HCT116 (cell line): ENCODE measurements around the gene CNTN5. TPM values are rescaled to one million over a fixed set of nuclear protein-coding genes. Genes with fewer than 3 reads are reported as not detected.

Experiments used
- ATAC-seq: fragments of 200-7000 bp; cut with Tn5 transposase; 2 replicates; pipeline ENCODE4 v1.9.1; 2020; ENCODE audit warnings: mild to moderate bottlenecking, moderate library complexity
- BruUV-seq: library from RNA; stranded (reverse); fragments of 400-500 nt; replicated peaks from 2 replicates; lab custom pipeline; 2021; lab: Mats Ljungman, UMichigan
- CTCF ChIA-PET: fragments of 300-600 bp; sonication (Branson Sonifier 250); formaldehyde crosslinking; loops from one replicate; lab custom pipeline; 2021; ENCODE audit warnings: antibody characterized with exemption; lab: Charles Lee
- POLR2A ChIA-PET: fragments of 300-600, 350-600 bp; sonication (Branson Sonifier 250); formaldehyde crosslinking; loops from one replicate; lab custom pipeline; 2021; ENCODE audit warnings: antibody characterized with exemption; lab: Charles Lee
- RAD21 ChIA-PET, 2 experiments: fragments of 300-600 bp; sonication (Branson Sonifier 250); formaldehyde crosslinking; loops; one replicate each; lab custom pipeline; 2023; ENCODE audit warnings: low total read pairs in 2 of 2; ENCODE audit not compliant: uncharacterized antibody in 2 of 2, unreplicated experiment in 2 of 2, low non-redundant PET in 1 of 2; lab: Charles Lee
- DNase-seq: peaks from one replicate; pipeline ENCODE4 v3.0.0-alpha.2; 2010; ENCODE audit warnings: low read depth, low spot score
- H2AFZ ChIP-seq: fragments of 200-600 bp; shearing (Covaris generic), sonication (generic); 2 replicates; pipeline ENCODE4 v1.6.1; 2017; ENCODE audit warnings: low read depth, mixed run types, mixed read lengths, antibody characterized with exemption, low read length; ENCODE audit not compliant: poor library complexity, severe bottlenecking
- H3K27ac ChIP-seq: 2 replicates; pipeline ENCODE4 v1.5.1; 2012; ENCODE audit warnings: low read depth, low read length
- H3K27me3 ChIP-seq: fragments of 200-600 bp; sonication (generic); 2 replicates; pipeline ENCODE4 v1.6.1; 2016; ENCODE audit warnings: mixed run types, low read length, mixed read lengths; ENCODE audit not compliant: insufficient read depth
- H3K36me3 ChIP-seq, 2 experiments: fragments of 200-500 bp in 1 of 2; fragments of 200-600 bp in 1 of 2; sonication (Bioruptor generic) in 1 of 2; sonication (generic) in 1 of 2; 2 replicates each; pipeline versions ENCODE4 v1.5.1 to v1.6.1; 2014 to 2016; ENCODE audit warnings: low read length in 2 of 2, inconsistent platforms in 1 of 2, mixed read lengths in 1 of 2, mixed run types in 1 of 2; ENCODE audit not compliant: insufficient read depth in 2 of 2, control insufficient read depth in 1 of 2
- H3K4me1 ChIP-seq, 2 experiments: fragments of 200-600 bp in 1 of 2; sonication (generic) in 1 of 2; 2 replicates each; pipeline versions ENCODE4 v1.5.1 to v1.6.1; 2012 to 2017; ENCODE audit warnings: low read length in 2 of 2, inconsistent platforms in 1 of 2, mild to moderate bottlenecking in 1 of 2, mixed read lengths in 1 of 2, mixed run types in 1 of 2, moderate library complexity in 1 of 2; ENCODE audit not compliant: insufficient read depth in 2 of 2, control insufficient read depth in 1 of 2
- H3K4me2 ChIP-seq: fragments of 200-600 bp; sonication (generic); 2 replicates; pipeline ENCODE4 v1.6.1; 2017; ENCODE audit warnings: mixed run types, low read length, mixed read lengths
- H3K4me3 ChIP-seq, 2 experiments: fragments of 200-600 bp in 1 of 2; sonication (generic) in 1 of 2; replicated peaks in 1 of 2; 2 replicates each; pipeline ENCODE4 v1.5.1; 2011 to 2016; ENCODE audit warnings: low read length in 2 of 2, control low read depth in 1 of 2, low read depth in 1 of 2, mild to moderate bottlenecking in 1 of 2, mixed read lengths in 1 of 2, mixed run types in 1 of 2
- H3K79me2 ChIP-seq: fragments of 200-600 bp; sonication (generic); 2 replicates; pipeline ENCODE4 v1.6.1; 2017; ENCODE audit warnings: mild to moderate bottlenecking, mixed run types, low read length, moderate library complexity, mixed read lengths; ENCODE audit not compliant: insufficient read depth
- H3K9ac ChIP-seq: fragments of 200-600 bp; sonication (generic); 2 replicates; pipeline ENCODE4 v1.6.1; 2016; ENCODE audit warnings: low read length, mixed read lengths
- H3K9me2 ChIP-seq: fragments of 200-600 bp; sonication (generic), shearing (Covaris generic); 2 replicates; pipeline ENCODE4 v1.6.1; 2017; ENCODE audit warnings: mixed run types, mild to moderate bottlenecking, moderate library complexity; ENCODE audit not compliant: insufficient read depth
- H3K9me3 ChIP-seq, 2 experiments: fragments of 200-500 bp in 1 of 2; fragments of 200-600 bp in 1 of 2; sonication (Bioruptor generic) in 1 of 2; sonication (generic) in 1 of 2; 2 replicates each; pipeline ENCODE4 v1.6.1; 2014 to 2017; ENCODE audit warnings: low read length in 2 of 2, mixed read lengths in 2 of 2, inconsistent platforms in 1 of 2, low read depth in 1 of 2, mild to moderate bottlenecking in 1 of 2, mixed run types in 1 of 2, moderate library complexity in 1 of 2; ENCODE audit not compliant: control insufficient read depth in 1 of 2, insufficient read depth in 1 of 2
- H4K20me1 ChIP-seq: fragments of 200-600 bp; sonication (generic), shearing (Covaris generic); 2 replicates; pipeline ENCODE4 v1.6.1; 2017; ENCODE audit warnings: mixed run types, mild to moderate bottlenecking, moderate library complexity; ENCODE audit not compliant: insufficient read depth
- CBX3 ChIP-seq: IDR thresholded peaks from 2 replicates; pipeline ENCODE4 v1.6.1; 2012; ENCODE audit warnings: low read depth
- EZH2phosphoT487 ChIP-seq: fragments of 200-600 bp; IDR thresholded peaks from 2 replicates; pipeline ENCODE4 v1.6.1; 2018; ENCODE audit warnings: antibody characterized with exemption, borderline replicate concordance
- FOSL1 ChIP-seq: IDR thresholded peaks from 2 replicates; pipeline ENCODE4 v1.6.1; 2012; ENCODE audit warnings: low read depth
- JUND ChIP-seq: IDR thresholded peaks from 2 replicates; pipeline ENCODE4 v1.6.1; 2012
- POLR2A ChIP-seq: IDR thresholded peaks from 2 replicates; pipeline ENCODE4 v1.7.0; 2011; ENCODE audit warnings: borderline replicate concordance; ENCODE audit not compliant: insufficient read depth, insufficient read length; ENCODE audit errors: extremely low read depth
- POLR2AphosphoS5 ChIP-seq: IDR thresholded peaks from 2 replicates; pipeline ENCODE4 v1.6.1; 2011; ENCODE audit warnings: mild to moderate bottlenecking, low read depth, low read length, moderate library complexity
- REST ChIP-seq: IDR thresholded peaks from 2 replicates; pipeline ENCODE4 v1.6.1; 2012; ENCODE audit warnings: low read depth
- SIN3A ChIP-seq: IDR thresholded peaks from 2 replicates; pipeline ENCODE4 v1.6.1; 2012; ENCODE audit warnings: low read depth
- SP1 ChIP-seq: IDR thresholded peaks from 2 replicates; pipeline ENCODE4 v1.6.1; 2012; ENCODE audit warnings: low read depth
- SRF ChIP-seq: IDR thresholded peaks from 2 replicates; pipeline ENCODE4 v1.6.1; 2012; ENCODE audit warnings: low read depth
- TCF7L2 ChIP-seq: IDR thresholded peaks from 2 replicates; pipeline ENCODE4 v1.7.0; 2011; ENCODE audit warnings: borderline replicate concordance, inconsistent platforms; ENCODE audit not compliant: insufficient read depth, insufficient read length; ENCODE audit errors: extremely low read depth
- YY1 ChIP-seq: IDR thresholded peaks from 2 replicates; pipeline ENCODE4 v1.6.1; 2011; ENCODE audit warnings: low read length, low read depth, moderate library complexity, mild to moderate bottlenecking; ENCODE audit not compliant: insufficient replicate concordance; ENCODE audit errors: extremely low read depth
- ZBTB33 ChIP-seq: IDR thresholded peaks from 2 replicates; pipeline ENCODE4 v1.6.1; 2011; ENCODE audit warnings: mild to moderate bottlenecking, low read length, moderate library complexity; ENCODE audit not compliant: insufficient replicate concordance; ENCODE audit errors: extremely low read depth
- ZFX ChIP-seq: fragments of 450-650 bp; IDR thresholded peaks from 2 replicates; pipeline ENCODE4 v1.6.1; 2017
- ZNF274 ChIP-seq: fragments of 200-500 bp; sonication (Bioruptor generic); IDR thresholded peaks from 2 replicates; pipeline ENCODE4 v1.6.1; 2014; ENCODE audit warnings: mild to moderate bottlenecking, low read depth, low read length, inconsistent platforms
- intact Hi-C: fragments of 100-400 bp; cut with micrococcal nuclease; formaldehyde crosslinking; loops from 2 replicates; pipeline ENCODE4 v1.10.0; 2022
- total RNA-seq: library from RNA; stranded (reverse); gene quantifications from one replicate; pipeline ENCODE4 v1.2.1, GENCODE V29; 2021; ENCODE audit not compliant: unreplicated experiment
- TF ChIP-seq, protein P1 (sequence below): IDR thresholded peaks from 2 replicates; pipeline ENCODE4 v1.6.1; 2012

The CNTN5 gene
- total RNA-seq, 1 experiment from 2014 or later, result not detected

- Histone ChIP-seq H3K4me2 (no peak overlapping the region), H3K9me2 (no peaks in the 10 kb centered on the region), H3K79me2 (no peaks in the 10 kb centered on the region), H4K20me1 (no peaks in the 10 kb centered on the region; the same call in 1 of the 2 replicates), H2AFZ (no peak overlapping the region), H3K4me1 (no peaks in the 10 kb centered on the region), H3K27me3 (no peaks in the 10 kb centered on the region), H3K36me3 (no peaks in the 10 kb centered on the region), H3K27ac (no peak overlapping the region), H3K4me3 (no peak overlapping the region), H3K9ac (no peak overlapping the region), H3K9me3 (peaks cover 8% of the 10 kb centered on the region in 2 experiments; a peak in 3 of 4 replicates)
- ChIA-PET RAD21 (no interaction called here), POLR2A (no interaction called here), CTCF (no interaction called here)
- DNase-seq (no peak), ATAC-seq (no peak)
- BruUV-seq, result no TSS peak
- intact Hi-C loops, result no loop called here
- no peak for TF ChIP-seq REST
- no peak for TF ChIP-seq POLR2AphosphoS5
- TF ChIP-seq JUND, result no peak
- TF ChIP-seq ZNF274, result no peak
- no peak for TF ChIP-seq ZFX
- no peak for TF ChIP-seq SIN3A
- no peak for TF ChIP-seq YY1
- no peak for TF ChIP-seq SP1
- TF ChIP-seq SRF, result no peak
- TF ChIP-seq TCF7L2, result no peak
- TF ChIP-seq EZH2phosphoT487, result no peak
- no peak for TF ChIP-seq CBX3
- TF ChIP-seq, protein P1, sequence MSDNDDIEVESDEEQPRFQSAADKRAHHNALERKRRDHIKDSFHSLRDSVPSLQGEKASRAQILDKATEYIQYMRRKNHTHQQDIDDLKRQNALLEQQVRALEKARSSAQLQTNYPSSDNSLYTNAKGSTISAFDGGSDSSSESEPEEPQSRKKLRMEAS, result no peak
- TF ChIP-seq ZBTB33, result no peak
- TF ChIP-seq FOSL1, result no peak
- TF ChIP-seq POLR2A, result no peak
Observed at GRCh38 chr11:99716302-99716701, 695.6 kb downstream of the CNTN5 start.
